GM21390 (cell line): Measurements from ENCODE around the gene LAMA2.

ENCODE experiments used
- ATAC-seq: cut with Tn5 transposase; IDR thresholded peaks from one replicate; pipeline ENCODE4 v1.9.1; 2021; ENCODE audit not compliant: unreplicated experiment

The LAMA2 gene

DNA sequence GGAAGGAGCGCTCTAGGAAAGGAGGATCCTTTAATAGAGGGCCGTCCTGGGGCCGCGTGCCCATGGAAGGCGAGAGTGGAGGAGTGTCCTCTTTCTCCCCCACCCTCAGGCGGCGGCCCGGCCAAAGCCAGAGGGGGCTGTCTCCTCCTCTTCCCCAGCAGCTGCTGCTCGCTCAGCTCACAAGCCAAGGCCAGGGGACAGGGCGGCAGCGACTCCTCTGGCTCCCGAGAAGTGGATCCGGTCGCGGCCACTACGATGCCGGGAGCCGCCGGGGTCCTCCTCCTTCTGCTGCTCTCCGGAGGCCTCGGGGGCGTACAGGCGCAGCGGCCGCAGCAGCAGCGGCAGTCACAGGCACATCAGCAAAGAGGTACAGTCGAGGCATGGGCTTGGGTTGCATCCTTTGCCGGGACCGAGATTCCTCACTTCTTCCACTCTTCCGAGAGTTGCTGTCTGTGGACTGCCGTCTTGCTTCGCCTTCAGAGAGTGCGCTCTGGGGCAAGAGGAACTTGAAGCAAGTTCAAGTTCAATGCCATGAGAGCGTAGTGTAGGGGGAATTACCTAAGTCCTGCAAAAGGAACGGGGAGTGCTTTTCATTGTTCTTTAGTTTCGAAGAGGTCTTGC, at the start of gene LAMA2:
Gene LAMA2, plus strand, starts transcription at position 148 of the 621 bp plus-strand sequence. Its CDS starts 108 bp downstream, at position 256.
- ATAC-seq, result no peak

DNA sequence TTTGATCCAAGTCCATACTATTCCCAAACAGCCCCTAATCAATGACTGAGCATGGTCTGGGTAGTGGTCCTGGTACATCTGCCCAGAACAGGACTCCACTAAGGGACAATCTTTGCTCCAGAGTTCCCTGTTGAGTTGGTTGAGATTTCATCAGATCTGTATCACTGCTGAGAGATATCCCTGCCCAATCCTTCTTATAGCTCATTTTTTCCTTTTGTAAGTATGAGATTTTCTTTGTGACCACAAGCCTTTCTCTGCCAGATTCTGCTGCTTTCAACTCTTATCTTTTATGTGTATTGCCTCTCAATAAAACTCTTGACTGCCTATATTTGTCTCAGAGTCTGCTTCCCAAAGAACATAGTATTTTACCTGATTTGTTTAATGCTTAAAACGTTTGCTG, 46.2 kb upstream of the LAMA2 start:
- no peak for ATAC-seq

GRCh38 chr6:128841518-128841917, 41.4 kb upstream of the LAMA2 start:
- no peak for ATAC-seq

DNA sequence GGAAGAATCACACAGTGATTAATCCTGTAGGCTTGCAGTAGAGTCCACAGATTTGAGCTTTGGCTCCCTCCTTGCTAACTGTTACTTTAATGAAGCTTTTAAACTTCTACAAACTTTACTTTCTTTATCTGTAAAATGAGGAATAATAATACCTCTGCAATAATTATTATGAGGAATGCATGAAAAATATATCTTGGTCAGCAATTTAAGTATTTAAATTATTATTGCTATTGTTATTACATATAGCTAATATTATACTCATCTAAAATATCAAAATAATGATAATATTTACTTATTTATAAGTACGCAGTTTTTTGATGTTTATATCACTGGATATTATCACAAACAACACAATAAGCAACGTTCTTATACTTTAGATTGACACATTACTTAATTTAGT, 38.3 kb upstream of the LAMA2 start:
- no peak for ATAC-seq

DNA sequence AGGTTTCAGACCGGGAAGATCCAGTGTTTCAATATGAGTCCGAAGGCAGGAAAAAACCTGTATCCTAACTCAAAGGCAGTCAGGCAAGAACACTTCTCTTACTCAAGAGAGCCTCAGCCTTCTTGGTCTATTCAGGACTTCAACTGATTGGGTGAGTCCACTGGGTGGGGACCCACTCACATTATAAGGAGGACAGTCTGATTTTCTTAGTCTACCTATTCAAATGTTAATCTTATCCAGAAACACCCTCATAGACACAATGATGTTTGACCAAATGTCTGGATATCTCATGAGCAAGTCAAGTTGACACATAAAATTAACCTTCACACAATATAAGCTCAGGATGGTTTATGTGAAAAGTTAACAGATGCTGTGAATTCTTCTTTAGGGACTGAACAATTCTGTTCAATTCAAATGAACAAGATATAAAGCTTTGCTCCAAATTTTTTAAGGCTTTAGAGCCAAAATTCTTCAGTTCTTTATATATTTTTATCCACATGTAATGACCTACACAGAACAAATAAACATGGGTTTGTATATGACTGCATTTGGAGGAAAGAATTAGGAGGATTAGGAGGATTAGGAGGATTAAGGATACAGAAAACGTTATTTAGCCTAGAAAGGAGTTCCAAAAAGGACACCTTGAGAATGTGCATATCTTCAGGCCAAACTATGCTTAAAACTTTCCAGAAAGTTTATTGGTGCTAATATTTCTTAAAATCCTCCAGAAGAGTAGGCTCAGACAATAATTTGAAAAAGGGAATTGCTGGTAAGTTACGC, 35.3 kb upstream of the LAMA2 start:
- no peak for ATAC-seq

DNA sequence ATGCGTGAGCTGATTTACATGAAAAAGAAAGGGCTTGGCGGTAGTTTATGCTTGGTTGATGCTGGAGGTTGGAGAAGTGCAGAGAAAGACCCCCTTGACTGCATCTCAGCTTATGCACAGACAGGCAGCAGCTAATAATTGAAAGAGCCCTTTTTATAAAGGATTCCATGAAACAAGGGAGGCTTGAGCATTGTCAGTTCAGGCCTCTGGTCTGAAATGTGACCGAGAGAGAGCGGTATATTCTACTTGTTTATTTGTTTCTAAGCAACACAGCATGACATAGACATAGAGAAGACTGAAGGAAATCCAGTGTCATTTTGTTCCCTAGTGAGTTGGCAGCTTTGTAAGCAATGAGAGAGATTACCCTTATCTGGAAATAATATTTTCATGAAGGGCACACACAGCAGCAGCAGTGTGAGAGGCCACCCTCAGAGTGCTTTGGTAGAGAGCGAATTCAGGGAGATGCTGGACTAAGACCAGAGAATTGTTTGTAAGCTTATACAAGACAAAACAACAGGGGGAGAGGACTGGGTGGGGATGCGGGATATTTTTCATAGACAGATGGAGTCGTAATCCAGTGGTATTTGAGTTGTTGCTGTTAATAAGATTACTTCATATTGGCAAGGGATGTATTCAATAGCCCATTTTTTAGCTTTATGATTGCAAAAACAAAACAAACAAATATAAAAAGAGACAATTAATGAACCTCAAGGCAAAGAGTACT, 34.6 kb upstream of the LAMA2 start:
- ATAC-seq, result no peak

- ATAC-seq, result no peak
Observed at GRCh38 chr6:128855581-128856085, 27.3 kb upstream of the LAMA2 start.

DNA sequence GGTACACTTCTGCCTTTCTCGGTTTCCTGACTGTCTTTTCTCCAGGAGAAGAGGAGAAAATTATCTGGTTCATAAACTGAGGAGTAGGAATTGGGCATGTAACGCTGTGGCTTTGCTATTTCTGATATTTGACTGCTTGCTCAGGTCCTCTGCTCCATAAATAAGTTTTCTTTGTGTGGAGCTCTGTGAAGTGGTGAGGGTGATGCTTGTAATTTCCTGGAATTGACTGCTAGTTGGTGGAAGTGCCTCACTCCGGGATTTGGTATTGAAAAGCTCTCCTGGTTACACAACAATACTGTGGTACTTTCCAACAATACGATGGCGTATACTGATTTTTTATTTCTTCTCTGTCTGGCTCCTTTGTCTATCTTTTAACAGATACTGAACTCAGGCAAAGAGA, 25.1 kb upstream of the LAMA2 start:
- ATAC-seq, result no peak

- ATAC-seq, result no peak
Observed at GRCh38 chr6:128860782-128861181, 22.2 kb upstream of the LAMA2 start.

DNA sequence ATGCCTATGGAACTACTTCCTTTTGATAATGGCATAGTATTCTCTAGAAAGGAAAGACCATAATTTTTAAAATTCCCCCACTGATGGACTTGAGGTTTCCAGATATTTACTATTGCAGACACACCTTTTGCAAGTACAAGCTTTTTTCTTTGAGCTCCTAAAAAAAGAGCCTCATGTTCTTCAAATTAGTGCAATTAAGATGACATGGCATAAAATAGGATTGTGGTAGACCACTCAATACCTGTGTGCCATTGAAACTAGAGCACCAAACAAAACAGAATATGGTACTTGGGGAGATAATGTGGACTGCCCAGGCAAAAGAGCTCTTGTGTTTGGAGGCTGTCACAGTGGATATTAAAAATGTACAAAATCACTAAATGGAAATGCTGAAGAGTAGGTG, 19.0 kb upstream of the LAMA2 start:
- no peak for ATAC-seq

GRCh38 chr6:128870746-128871145, 12.2 kb upstream of the LAMA2 start:
- ATAC-seq, result no peak

- ATAC-seq, result no peak
Observed at GRCh38 chr6:128874863-128875262, 8.1 kb upstream of the LAMA2 start.

GRCh38 chr6:128882560-128882959, 378 bp upstream of the LAMA2 start:
- no peak for ATAC-seq

GRCh38 chr6:128883906-128884305, 968 bp downstream of the LAMA2 start:
- no peak for ATAC-seq

DNA sequence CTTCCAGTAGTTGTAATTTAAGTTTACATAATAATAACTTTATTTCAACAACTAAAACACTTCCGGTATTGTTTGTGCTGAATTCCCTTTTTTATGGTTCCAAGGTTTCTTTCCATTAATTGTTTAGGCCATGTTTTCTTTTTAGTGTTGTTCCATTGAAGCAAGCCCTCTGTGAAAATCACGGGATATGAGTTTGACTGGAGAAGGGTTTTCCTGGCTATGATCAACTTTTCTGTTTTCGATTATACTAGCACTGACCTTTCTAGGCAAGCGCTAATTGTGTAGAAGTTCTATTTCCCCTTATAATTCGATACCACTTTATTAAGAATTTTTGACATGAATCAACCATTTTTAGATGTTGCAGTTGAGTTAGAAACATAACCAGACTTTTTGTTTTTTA, 2.4 kb downstream of the LAMA2 start:
- ATAC-seq, result no peak

DNA sequence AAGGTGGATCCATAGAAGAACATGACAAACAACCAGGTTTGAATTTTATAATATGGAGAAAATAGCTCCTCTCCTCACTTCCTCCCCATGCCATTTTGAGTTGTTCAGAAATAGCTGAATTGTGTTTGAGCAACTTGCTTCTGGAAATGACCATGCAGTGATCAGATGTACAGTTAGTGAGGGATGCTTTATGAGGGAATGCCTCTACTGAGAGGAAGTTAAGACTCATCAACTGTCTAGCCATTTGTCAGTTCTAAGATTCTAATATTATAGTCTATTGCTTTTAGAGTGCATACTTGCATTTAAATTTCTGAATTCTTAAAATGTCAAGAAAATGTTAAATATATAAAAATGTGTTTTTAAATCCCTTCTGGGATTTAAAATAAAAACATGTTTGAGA, 3.8 kb downstream of the LAMA2 start:
- no peak for ATAC-seq

DNA sequence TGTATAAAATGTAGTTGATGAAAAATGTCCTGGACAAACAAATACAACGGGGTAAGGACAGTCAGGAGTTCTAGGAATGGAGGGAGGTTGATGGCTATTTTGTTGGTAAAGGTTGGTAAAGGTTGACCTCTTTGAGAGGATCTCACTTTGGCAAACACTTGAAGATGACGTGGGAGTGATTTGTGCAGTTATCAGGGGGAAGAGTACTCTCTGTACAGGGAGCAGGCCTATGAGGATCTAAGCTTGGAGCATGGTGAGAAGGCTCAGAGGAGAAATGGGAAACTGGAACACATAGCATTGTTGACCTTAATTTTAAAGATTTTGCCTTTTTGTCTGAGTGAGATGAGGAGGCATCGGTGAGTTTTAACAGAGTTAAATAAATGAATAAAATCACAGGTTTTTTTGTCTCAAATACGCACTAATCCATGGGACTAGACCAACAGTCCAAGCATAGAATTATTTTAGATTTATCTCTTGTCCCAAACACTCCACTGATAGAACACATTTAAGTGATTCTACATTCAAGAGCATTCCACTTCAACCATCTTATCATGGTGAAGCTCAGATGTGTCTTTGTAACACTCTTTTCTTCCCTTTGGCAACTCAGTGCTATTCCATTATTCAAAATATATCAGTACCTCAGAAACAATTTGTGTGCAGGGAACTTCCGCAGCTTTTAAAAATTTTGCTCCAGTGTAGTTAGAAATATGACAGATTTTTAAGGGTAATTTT, 5.7 kb downstream of the LAMA2 start:
- no peak for ATAC-seq

DNA sequence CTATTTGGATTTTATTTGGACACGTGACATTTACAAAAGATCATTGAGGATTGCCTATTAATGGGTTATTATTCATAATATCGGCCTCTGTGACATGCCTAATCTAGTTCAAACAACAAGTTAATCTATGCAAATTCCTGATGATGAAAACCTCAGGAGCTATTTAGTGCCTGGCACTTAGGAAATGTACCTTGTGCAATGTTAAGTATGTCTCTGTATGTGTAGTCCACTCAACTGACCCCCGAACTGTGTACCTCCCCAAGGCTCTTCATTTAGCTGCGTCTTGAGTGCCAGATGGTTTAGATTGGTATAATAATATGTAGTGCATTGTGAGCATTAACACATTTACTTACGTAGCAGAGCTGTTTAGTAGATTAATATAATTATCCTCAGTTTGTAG, 6.9 kb downstream of the LAMA2 start:
- no peak for ATAC-seq

DNA sequence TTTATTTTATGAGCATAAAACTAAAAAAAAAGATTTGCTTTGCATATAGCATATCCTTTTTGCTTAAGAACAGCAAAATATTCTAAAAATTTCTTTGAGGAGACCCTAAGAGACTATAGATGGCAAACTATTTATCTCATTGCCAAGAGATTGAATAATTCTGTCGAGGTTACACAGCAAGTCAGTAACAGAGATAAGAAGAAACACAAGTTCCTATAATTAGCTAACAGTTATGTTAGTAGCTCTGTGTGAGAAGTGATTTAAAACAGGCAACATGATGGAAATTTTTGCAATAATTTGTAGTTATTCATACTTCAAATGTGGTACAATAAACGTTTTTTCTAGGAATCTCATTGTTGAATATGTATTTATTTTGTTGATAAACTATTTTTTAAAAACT, 9.1 kb downstream of the LAMA2 start:
- no peak for ATAC-seq

- no peak for ATAC-seq
Observed at GRCh38 chr6:128899341-128900050, 16.6 kb downstream of the LAMA2 start.

GRCh38 chr6:128903715-128904114, 20.8 kb downstream of the LAMA2 start:
- ATAC-seq, result no peak
